GM21367 (cell line): ENCODE results near the gene SCGN.

ENCODE experiments used
- ATAC-seq: cut with Tn5 transposase; IDR thresholded peaks from one replicate; pipeline ENCODE4 v1.9.1; 2021; ENCODE audit not compliant: unreplicated experiment

Gene SCGN, protein sequence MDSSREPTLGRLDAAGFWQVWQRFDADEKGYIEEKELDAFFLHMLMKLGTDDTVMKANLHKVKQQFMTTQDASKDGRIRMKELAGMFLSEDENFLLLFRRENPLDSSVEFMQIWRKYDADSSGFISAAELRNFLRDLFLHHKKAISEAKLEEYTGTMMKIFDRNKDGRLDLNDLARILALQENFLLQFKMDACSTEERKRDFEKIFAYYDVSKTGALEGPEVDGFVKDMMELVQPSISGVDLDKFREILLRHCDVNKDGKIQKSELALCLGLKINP

DNA sequence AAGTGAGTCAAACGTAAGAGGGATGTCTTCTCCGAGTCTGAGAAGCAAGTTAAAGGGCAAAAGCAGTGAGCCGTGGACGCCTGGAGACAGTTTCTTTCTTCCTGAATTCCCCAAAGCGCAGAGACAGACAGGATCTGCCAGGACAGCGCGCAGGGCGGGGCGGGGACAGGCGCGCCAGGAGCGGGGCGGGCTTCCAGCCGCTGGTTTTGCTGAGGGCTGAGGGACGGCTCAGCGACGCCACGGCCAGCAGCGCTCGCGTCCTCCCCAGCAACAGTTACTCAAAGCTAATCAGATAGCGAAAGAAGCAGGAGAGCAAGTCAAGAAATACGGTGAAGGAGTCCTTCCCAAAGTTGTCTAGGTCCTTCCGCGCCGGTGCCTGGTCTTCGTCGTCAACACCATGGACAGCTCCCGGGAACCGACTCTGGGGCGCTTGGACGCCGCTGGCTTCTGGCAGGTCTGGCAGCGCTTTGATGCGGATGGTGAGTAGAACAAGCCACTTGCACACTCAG lies at the start of gene SCGN:
TSS of gene SCGN (plus strand) at position 209 of the 509 bp plus-strand sequence. CDS start at position 398, 189 bp downstream.
- ATAC-seq: no peak

DNA sequence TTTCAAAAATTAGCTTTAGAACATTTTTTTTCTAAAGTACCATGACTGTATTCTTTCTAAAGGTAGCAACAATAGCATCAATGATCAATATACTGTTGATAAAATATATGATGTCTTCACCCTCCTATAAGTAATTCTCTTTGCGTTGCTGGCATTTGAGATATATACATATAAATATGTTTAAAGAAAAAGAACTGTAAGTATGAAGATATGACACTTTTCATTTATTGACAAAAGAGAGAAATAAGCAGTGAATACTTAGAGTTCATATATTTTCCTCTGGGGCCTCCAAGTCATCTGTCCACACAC lies 49.4 kb upstream of the SCGN start:
- ATAC-seq: no peak

DNA sequence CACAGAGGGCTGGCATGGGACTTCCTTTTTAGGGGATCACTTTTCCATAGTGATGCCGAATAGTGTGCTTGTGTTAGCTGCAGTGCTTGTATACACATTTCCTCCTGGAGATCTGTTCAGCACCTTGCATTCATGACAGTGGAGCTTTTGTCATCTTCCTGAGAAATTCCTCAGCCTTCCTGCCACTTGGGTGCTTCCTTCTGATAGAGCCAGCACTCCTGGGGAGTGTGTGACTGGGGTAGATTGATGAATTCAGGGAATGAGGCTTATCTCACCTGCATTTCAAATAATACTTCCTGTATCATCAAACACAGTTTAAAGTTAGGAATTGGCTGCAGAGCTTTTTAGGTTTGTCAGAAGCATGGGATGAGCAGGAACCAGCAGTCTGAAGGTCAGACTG lies 48.8 kb upstream of the SCGN start:
- no peak for ATAC-seq

DNA sequence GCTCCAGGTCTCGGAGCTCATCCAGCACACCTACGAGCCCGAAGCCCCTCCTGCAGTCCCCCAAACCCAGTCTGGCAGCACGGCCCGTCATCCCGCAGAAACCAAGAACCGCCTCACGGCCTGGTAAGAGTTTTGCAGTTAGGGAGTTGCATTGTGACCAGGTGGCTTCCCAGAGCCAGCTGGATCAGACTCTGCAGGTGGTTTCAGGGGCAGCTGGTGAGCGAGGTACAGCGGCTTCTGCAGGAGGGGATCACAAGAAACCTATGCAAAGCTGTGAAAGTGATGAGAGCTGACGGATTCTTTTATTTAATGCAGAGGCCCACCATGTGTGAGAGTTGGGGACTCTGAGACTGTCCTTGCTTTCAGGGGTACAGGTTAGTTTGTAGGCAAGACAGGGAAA lies 45.9 kb upstream of the SCGN start:
- no peak for ATAC-seq

DNA sequence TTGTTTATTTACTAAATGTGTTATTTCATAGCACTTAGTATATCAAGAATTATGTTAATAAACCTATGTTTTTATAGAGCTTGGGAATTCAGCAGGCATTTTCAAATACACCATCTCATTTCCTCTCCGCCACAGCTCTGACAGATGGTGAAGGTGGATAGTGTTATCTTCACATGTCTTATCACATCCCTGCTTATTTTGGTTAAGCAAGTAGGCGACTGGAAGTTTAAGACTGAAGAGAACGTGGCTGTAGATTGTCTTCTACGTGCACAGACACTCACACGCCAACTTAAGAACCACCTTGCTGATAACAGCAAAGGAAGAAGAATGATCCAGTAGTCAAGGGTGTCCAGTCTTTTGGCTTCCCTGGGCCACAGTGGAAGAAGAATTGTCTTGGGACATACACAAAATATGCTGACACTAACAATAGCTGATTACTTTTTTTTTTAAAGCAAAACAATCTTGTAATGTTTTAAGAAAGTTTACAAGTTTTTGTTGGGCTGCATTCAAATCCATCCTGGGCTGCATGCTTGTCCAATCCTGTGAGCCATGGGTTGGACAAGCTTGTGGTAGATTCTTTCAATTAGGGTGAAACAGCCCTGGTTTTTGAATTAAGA lies 43.3 kb upstream of the SCGN start:
- ATAC-seq: no peak

DNA sequence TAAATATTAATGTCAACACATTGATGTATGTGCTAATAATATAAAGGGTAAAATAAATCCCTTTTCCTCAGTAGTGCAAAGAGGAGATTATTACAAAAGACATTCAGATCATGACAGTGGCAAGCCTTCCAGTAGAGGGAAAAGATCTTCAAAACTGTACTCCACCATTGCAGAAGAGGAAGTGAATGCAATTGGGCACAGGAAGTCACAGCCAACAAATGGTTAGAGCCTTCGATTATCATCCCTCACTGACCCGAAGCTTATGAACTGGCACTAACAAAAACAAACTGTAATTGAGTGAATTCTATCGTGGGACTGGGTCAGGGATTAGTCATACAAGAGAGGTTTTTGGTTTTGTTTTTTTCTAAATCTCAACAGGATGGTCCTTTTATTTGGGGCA lies 39.3 kb upstream of the SCGN start:
- no peak for ATAC-seq

DNA sequence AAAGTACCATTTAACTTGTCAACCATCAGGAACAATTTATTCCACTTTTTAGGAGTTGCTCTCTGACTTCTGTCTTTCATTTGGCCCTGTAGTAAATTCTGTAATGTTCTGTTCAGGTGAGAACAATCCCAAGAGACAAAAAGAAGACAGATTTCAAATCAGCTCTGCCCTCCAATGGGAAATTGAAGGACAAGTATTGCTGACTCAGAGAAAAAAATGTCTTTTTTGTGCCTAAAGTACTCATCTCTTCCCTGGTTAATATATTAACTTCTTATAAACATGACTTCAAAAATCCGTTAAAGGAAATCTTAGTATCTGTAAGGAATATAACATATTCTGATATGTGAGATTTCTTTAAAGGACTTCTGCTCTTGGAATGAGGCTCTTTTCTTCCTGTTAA lies 38.6 kb upstream of the SCGN start:
- ATAC-seq: no peak

DNA sequence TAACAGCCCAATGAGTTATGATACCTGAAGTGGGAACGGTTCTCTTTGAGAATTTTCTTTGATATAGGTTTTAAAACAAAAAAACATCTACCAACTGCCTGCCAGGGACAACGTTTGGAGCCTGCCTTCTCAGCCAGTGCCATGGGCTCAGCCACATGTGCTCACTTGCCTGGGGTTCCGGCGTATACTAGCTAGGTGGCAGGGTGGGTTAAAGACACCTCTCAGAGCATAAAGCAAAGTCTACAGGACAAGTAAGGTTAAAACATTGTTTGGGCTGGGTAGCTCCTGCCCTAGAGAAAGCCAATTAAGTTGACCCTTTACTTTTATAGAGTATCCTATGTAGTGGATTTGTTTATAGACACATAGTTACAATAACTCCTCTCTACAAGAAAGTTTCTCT lies 38.0 kb upstream of the SCGN start:
- ATAC-seq: no peak

DNA sequence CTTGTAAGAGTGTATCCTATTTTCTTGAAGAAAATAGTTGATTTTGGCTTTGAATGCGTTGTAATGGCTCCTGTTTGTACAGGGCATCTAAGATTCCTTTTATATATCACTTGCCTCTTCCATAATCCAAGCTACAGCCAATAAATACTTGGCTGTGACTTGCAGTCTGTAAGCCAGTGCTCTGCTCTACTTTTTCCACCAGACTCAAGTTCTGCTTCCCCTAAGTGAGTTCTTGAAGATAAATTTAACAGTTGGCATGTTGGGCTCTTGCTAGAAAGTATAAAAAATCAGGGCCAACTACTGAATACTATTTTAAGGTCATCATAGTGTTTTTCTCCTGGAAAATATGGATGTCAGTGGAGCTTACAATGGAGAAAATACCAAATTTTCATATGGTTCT lies 36.5 kb upstream of the SCGN start:
- ATAC-seq: no peak

DNA sequence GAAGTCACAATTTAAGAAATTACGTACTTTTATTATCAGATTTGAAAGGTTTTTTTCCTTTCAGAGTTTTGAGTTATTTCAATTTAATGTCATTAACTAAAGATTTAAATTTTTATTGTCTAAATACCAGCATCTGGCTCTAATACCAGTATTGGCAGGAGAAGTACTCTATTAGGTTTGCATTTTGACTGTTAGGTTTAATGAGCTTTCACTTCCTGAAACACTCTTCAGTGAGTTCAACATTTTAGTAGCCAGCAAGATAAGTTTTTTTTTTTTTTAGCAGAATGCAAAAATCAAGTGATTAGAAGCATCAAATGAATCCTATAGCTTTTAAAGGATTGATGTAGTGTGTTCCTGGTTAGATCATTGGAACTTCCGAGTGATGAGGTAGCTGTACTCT lies 34.0 kb upstream of the SCGN start:
- ATAC-seq: no peak

DNA sequence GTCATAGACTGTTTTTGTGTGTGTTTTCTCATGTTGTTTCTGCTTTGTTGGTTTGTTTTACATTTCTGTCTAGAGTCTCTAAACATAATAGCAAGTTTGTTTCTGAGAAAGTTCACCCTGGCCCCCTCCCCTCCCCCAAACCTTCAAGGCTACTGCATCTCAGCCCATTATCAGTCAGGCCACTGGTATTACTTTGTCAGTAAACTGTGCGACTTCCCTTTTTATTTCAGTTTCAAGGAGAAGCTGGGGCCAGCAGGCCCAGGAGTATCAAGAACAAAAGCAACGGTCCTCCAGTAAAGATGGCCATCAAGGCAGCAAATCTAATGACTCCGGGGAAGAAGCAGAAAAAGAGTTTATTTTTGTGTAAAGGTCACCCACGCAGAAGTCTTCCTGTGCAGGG lies 32.8 kb upstream of the SCGN start:
- ATAC-seq: no peak

DNA sequence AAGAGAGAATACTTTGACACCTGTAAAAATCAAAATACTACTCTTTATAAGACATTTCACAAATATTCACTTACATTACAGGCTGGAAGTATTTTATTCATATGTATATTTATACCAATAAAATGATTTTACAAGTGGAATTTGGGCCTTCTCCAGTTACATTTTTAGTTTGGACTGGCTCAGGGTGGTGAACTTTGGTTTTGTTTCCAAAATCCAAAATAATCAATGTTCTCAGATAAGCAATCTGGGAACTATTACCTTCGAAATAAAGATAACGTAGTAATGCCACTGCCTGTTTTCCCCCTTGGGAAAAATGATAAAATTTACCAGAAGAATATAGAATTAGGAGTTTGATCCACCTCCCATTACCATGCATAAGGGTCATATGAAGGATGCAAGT lies 31.6 kb upstream of the SCGN start:
- no peak for ATAC-seq

DNA sequence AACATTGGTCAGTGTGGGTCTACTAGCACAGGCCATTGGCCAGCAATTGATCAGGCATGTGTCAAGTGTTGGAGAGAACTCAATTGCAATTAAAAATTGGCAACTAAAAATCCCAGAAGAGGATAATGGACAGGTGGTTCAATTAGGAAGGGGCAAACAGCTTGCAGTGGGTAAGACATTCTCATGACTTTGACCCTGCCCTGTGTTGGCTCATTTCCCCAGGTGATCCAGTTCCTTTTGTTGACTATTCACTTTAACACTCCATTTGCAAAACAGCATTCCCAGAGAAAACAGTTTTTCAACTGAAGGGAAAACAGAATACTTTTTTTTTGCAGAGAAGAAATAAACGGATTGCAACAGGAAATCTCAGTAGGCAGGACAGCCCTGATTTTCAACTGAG lies 28.9 kb upstream of the SCGN start:
- no peak for ATAC-seq

DNA sequence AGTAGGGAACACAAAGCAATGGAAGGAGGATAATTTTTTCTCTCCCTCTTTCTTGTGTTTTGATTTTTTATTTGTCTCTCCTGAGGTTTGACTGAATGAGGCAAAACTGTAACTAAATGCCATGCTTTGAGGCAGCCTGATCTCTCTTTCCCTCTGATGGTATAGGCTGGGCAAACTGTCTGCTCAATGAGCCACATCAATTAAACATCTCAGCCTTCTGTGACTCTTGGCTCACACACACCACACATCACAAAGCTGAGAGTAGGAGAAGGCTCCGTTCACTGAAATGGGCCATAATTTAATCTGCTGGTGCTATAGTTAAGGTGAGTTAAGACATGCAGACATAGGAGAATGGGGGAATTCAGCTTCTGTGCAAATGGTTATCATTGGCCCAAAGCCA lies 28.1 kb upstream of the SCGN start:
- no peak for ATAC-seq

DNA sequence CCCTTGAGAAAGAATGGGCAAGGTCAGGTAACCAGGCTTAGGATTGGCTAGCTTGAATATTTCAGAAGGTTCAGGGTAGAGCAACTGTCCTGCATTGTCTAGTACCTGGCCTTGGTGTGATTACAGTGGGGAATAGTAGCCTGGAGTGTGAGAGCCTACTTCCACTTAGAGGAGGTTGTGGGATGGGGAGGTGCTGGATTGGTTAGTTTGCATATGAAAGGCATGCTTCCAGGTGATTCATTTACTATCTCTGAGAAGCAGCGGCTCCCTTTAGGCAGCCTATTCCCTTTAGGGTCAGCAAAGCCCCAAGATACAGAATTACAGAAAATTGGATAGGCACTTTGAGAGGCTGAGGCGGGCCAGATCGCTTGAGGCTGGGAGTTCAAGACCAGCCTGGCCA lies 25.0 kb upstream of the SCGN start:
- no peak for ATAC-seq

DNA sequence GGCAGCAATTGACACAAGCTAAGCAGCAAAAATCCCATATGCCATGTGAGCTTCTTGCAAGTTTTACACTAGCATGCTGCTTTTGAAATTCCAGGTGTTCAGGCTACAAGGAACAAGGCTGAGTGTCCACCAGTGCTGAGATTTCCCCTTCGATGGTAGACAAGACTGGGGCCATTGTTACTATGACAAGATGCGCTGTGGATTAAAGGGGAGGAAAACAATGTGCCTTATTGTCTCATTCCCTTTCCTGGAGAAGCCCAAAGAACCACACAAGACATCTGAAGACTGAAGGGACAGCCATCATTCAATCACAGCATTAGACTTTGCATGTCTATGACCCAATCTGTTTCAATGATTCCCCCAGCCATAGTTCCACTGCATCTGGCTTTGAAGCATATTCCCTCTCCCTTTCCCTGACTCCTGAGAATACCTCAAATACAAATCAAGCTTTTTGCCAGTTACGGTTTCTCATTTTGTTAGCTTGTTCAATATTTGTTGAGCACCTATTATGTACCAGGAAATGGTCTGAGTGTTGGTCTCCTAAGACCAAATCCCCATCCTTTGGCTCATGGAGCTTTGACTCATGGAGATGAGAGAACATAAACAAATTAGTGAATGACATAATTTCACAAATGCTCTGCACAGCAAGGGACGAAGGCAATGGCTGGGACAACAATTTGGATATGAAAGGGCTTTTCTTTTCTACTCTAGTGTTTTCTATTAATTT lies 23.4 kb upstream of the SCGN start:
- ATAC-seq: no peak

DNA sequence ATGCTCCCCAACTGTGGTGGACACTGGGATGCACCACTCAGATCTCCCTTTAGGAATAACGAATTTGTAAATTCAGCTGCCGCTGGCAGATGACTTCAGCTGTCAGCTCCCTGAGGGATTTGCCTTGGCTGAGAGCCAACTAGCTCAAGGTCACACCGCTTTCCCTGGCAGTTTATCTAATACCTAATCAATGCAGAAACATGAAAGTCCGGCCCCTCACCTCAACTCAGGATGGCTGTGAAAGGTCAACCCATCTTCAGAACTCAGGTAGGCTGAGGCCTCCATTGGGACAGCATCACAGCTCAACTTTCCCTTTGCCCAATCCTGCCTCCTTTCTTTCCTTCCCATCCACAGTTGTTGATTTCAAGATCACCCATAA lies 22.8 kb upstream of the SCGN start:
- no peak for ATAC-seq

DNA sequence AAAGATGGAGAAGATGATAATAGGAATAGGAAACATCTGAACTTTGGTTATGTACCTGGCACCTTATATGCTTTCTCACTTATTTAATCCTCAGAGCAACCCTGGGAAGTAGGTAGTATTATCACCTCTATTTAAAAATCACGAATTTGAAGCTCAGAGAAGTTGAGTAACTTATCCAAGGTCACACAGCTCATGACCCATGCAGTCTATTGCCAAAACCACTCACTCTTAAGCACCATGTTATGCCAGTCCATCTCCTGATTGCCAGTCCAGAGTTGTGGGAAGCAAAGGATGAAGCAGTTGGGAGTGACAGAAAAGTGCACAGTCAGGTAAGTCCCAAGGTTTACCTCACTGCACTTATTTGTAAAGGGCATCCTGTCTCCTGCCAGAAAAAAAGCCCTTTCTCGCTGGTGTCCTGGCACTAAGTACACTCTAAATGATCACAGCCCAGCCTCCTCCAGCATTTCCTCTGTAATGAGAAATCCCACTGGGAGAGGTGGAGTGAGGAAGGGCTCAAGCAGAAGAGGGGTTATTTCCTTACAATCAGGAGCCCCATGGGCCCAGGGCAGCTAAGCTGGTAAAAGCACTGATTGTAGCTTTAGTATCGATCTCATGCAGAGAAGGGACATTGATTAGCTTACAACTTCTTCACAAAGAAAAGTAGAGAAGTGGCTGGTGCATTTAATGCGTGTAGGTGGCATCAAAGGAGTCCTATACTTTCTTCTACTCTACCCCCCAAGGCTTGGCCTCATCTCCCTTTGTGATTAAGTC lies 21.3 kb upstream of the SCGN start:
- ATAC-seq: no peak

DNA sequence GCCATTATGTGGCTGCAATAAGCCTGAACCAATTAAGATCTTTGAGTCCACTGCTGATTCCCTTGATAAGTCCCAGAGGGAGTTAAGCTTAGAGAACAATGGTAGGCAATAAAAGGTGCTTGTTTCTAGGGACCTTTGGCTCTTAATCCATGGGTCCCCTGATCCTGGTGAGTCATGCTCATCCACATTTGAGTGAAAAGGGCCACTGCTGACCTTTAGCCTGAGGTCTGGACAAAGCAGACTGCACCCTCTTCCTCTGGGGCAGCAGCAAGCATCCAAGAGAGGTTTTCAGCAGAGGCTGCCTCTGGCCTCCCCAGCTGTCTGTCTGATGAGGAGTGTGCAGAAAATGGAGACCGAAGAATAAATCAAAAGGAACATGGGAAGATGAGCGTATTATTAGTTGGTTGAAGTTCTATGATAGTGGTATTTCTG lies 16.1 kb upstream of the SCGN start:
- no peak for ATAC-seq

DNA sequence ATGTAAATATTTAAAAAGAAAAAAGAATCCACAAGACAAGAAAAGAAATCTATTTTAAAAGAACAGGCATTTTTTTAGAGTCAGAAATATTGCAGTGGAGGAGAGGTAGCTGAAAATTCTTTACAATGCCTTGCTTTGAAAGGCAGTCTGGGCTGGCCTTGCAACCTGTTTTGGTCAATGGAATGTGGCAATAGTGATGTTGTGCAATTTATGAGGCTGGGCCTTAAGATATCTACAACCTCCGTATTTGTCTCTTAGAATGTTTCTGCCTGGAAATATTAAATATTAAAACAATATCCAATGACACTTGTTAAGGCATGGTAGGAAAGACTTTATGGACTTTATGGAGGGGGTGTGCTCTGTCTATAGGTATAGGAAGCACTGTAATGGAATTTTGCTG lies 14.8 kb upstream of the SCGN start:
- no peak for ATAC-seq

DNA sequence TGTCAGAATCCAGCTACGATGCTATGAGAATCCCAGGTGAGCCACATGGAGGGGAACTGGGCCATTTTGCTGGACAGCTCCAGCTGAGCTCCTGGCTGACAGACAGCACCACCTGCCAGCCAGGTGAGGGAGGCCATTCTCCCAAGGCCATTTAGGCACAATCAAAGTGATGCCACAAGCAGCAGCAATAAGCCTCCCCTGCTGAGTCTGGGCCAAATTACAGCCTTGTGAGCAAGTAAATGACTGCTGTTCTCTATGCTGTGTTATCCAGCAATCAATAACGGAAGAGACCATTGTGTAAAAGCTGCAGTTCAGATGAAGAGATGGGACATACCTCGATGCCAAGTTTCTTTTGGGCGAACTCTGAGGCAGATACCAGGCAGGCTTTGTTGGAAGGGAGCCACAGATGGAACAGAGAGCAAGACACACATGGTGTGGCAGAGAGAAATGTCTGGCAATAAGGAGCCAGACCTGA lies 14.0 kb upstream of the SCGN start:
- no peak for ATAC-seq

DNA sequence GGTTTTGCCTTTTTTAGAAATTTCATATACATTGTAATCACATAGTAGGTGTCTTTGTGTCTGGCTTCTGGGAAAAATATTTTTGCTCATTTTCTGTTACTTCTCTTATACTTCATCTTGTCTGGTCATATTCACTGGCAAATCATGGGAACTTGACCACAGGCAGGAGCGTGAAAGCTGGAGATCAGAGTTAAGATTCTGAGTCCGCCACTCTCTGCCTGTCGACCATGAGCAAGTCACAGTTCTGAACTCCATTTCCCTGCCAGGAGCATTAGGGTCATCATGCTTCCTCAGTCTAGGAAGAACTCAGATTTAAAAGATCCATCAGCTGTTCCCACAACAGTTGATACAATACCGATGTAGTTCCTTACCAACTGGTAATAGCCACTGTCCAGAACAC lies 12.4 kb upstream of the SCGN start:
- no peak for ATAC-seq
